HEK293 (cell line): ENCODE results near the gene NRIP1.

Experiments used
- MYNN ChIP-seq: fragments of 450-650 bp; formaldehyde crosslinking; IDR thresholded peaks from 2 replicates; pipeline ENCODE4 v1.5.1; 2016; ENCODE audit warnings: missing biosample characterization, missing genetic modification characterization, borderline replicate concordance
- MZF1 ChIP-seq: fragments of 450-650 bp; formaldehyde crosslinking; IDR thresholded peaks from 2 replicates; pipeline ENCODE4 v1.5.1; 2017; ENCODE audit warnings: missing biosample characterization, missing genetic modification characterization, borderline replicate concordance
- ZBTB21 ChIP-seq: fragments of 450-650 bp; formaldehyde crosslinking; IDR thresholded peaks from 2 replicates; pipeline ENCODE4 v1.5.1; 2017; ENCODE audit warnings: missing biosample characterization, missing genetic modification characterization
- ZNF146 ChIP-seq: fragments of 450-650 bp; formaldehyde crosslinking; IDR thresholded peaks from 2 replicates; pipeline ENCODE4 v1.5.1; 2016; ENCODE audit warnings: missing biosample characterization, missing genetic modification characterization
- ZNF341 ChIP-seq: fragments of 450-650 bp; formaldehyde crosslinking; IDR thresholded peaks from 2 replicates; pipeline ENCODE4; 2016; ENCODE audit warnings: low read depth, missing biosample characterization, missing genetic modification characterization
- ZNF621 ChIP-seq: fragments of 450-650 bp; formaldehyde crosslinking; IDR thresholded peaks from 2 replicates; pipeline ENCODE4 v1.5.1; 2017; ENCODE audit warnings: missing biosample characterization, missing genetic modification characterization
- ZNF629 ChIP-seq: fragments of 450-650 bp; formaldehyde crosslinking; IDR thresholded peaks from 2 replicates; pipeline ENCODE4 v1.5.1; 2017; ENCODE audit warnings: missing biosample characterization, missing genetic modification characterization
- TF ChIP-seq, protein P1 (sequence below): fragments of 450-650 bp; formaldehyde crosslinking; IDR thresholded peaks from 2 replicates; pipeline ENCODE4 v1.5.1; 2016; ENCODE audit warnings: missing biosample characterization, missing genetic modification characterization
- TF ChIP-seq, protein P2 (sequence below): fragments of 450-650 bp; formaldehyde crosslinking; IDR thresholded peaks from 2 replicates; pipeline ENCODE4 v1.5.1; 2016; ENCODE audit warnings: missing biosample characterization, missing genetic modification characterization
- TF ChIP-seq, protein P3 (sequence below): fragments of 450-650 bp; IDR thresholded peaks from 2 replicates; pipeline ENCODE4 v1.5.1; 2018; ENCODE audit warnings: missing biosample characterization, missing genetic modification characterization
- TF ChIP-seq, protein P4 (sequence below): fragments of 450-650 bp; formaldehyde crosslinking; IDR thresholded peaks from 2 replicates; pipeline ENCODE4 v1.5.1; 2016; ENCODE audit warnings: missing biosample characterization, missing genetic modification characterization

DNA sequence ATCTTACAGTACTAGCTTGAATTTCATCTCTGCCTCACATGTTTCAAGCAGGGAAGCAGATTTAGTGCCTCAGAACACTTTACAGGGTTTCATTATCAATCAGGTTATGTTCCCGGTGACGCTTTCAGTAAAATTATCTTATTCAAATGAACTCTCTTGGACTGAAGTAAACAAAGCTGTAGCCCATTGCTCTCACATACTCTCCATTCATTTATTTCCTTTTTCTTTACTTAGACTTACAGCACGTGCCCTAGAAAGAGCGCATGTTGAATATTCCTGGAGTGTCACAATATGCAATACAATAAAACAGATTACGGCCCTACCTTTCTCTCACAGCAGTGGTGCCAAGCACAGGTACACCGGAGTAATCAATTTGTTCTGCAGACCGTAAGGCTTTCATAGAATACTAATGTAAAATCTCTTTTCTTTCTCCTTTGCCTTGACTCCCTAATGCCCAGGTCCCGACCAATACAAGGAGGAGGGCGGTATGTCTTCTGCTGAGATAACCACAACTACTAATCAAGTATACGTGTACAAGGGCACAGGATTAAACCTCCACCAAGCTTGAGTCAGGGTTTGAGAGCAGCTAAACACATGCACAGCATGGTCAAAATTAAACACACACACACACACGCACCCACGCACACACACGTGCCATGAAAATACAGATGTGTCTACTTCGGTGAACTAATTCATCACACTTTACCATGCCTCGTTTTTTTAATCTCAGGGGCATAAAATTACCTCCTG, 62.8 kb downstream of the NRIP1 start:
- TF ChIP-seq, protein P1, sequence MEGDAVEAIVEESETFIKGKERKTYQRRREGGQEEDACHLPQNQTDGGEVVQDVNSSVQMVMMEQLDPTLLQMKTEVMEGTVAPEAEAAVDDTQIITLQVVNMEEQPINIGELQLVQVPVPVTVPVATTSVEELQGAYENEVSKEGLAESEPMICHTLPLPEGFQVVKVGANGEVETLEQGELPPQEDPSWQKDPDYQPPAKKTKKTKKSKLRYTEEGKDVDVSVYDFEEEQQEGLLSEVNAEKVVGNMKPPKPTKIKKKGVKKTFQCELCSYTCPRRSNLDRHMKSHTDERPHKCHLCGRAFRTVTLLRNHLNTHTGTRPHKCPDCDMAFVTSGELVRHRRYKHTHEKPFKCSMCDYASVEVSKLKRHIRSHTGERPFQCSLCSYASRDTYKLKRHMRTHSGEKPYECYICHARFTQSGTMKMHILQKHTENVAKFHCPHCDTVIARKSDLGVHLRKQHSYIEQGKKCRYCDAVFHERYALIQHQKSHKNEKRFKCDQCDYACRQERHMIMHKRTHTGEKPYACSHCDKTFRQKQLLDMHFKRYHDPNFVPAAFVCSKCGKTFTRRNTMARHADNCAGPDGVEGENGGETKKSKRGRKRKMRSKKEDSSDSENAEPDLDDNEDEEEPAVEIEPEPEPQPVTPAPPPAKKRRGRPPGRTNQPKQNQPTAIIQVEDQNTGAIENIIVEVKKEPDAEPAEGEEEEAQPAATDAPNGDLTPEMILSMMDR (tag by site-specific recombination): no peak
- TF ChIP-seq, protein P2, sequence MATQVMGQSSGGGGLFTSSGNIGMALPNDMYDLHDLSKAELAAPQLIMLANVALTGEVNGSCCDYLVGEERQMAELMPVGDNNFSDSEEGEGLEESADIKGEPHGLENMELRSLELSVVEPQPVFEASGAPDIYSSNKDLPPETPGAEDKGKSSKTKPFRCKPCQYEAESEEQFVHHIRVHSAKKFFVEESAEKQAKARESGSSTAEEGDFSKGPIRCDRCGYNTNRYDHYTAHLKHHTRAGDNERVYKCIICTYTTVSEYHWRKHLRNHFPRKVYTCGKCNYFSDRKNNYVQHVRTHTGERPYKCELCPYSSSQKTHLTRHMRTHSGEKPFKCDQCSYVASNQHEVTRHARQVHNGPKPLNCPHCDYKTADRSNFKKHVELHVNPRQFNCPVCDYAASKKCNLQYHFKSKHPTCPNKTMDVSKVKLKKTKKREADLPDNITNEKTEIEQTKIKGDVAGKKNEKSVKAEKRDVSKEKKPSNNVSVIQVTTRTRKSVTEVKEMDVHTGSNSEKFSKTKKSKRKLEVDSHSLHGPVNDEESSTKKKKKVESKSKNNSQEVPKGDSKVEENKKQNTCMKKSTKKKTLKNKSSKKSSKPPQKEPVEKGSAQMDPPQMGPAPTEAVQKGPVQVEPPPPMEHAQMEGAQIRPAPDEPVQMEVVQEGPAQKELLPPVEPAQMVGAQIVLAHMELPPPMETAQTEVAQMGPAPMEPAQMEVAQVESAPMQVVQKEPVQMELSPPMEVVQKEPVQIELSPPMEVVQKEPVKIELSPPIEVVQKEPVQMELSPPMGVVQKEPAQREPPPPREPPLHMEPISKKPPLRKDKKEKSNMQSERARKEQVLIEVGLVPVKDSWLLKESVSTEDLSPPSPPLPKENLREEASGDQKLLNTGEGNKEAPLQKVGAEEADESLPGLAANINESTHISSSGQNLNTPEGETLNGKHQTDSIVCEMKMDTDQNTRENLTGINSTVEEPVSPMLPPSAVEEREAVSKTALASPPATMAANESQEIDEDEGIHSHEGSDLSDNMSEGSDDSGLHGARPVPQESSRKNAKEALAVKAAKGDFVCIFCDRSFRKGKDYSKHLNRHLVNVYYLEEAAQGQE: no peak
- TF ChIP-seq MYNN (tag by site-specific recombination): no peak
- no peak for TF ChIP-seq ZNF629 (tag by site-specific recombination)
- TF ChIP-seq ZBTB21 (tag by site-specific recombination): no peak
- TF ChIP-seq, protein P3, sequence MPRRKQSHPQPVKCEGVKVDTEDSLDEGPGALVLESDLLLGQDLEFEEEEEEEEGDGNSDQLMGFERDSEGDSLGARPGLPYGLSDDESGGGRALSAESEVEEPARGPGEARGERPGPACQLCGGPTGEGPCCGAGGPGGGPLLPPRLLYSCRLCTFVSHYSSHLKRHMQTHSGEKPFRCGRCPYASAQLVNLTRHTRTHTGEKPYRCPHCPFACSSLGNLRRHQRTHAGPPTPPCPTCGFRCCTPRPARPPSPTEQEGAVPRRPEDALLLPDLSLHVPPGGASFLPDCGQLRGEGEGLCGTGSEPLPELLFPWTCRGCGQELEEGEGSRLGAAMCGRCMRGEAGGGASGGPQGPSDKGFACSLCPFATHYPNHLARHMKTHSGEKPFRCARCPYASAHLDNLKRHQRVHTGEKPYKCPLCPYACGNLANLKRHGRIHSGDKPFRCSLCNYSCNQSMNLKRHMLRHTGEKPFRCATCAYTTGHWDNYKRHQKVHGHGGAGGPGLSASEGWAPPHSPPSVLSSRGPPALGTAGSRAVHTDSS (tag by site-specific recombination): no peak
- TF ChIP-seq, protein P4, sequence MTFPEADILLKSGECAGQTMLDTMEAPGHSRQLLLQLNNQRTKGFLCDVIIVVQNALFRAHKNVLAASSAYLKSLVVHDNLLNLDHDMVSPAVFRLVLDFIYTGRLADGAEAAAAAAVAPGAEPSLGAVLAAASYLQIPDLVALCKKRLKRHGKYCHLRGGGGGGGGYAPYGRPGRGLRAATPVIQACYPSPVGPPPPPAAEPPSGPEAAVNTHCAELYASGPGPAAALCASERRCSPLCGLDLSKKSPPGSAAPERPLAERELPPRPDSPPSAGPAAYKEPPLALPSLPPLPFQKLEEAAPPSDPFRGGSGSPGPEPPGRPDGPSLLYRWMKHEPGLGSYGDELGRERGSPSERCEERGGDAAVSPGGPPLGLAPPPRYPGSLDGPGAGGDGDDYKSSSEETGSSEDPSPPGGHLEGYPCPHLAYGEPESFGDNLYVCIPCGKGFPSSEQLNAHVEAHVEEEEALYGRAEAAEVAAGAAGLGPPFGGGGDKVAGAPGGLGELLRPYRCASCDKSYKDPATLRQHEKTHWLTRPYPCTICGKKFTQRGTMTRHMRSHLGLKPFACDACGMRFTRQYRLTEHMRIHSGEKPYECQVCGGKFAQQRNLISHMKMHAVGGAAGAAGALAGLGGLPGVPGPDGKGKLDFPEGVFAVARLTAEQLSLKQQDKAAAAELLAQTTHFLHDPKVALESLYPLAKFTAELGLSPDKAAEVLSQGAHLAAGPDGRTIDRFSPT: no peak
- TF ChIP-seq ZNF341 (tag by site-specific recombination): no peak
- TF ChIP-seq ZNF621 (tag by site-specific recombination): no peak
- no peak for TF ChIP-seq ZNF146 (tag by site-specific recombination)
- TF ChIP-seq MZF1 (tag by site-specific recombination): no peak
